Upper lobe of right lung (tissue), 1 donor: ENCODE results near the gene DZIP1. TPM values are rescaled to one million over a fixed set of nuclear protein-coding genes. Genes with fewer than 3 reads are reported as not detected.

Source experiments
- ATAC-seq: fragments of 200-7000 bp; cut with Tn5 transposase; one replicate; pipeline ENCODE4 v1.9.1; 2020; ENCODE audit warnings: mild to moderate bottlenecking, moderate library complexity
- DNase-seq: peaks from one replicate; pipeline ENCODE4 v3.0.0-alpha.2; 2020
- H3K27ac ChIP-seq: fragments of 200-600 bp; one replicate; pipeline ENCODE4 v1.8.0; 2022
- H3K27me3 ChIP-seq: fragments of 200-600 bp; one replicate; pipeline ENCODE4 v1.8.0; 2022; ENCODE audit warnings: mild to moderate bottlenecking
- H3K36me3 ChIP-seq: fragments of 200-600 bp; one replicate; pipeline ENCODE4 v1.8.0; 2022
- H3K4me1 ChIP-seq: fragments of 200-600 bp; one replicate; pipeline ENCODE4 v1.8.0; 2022
- H3K4me3 ChIP-seq: fragments of 200-600 bp; one replicate; pipeline ENCODE4 v1.8.0; 2022; ENCODE audit warnings: mild to moderate bottlenecking
- H3K9me3 ChIP-seq: fragments of 200-600 bp; one replicate; pipeline ENCODE4 v1.8.0; 2022
- CTCF ChIP-seq: fragments of 200-600 bp; IDR thresholded peaks from one replicate; pipeline ENCODE4 v1.8.0; 2022; ENCODE audit warnings: antibody characterized with exemption
- intact Hi-C: fragments of 100-400 bp; cut with DNase I; formaldehyde crosslinking; loops from one replicate; pipeline ENCODE4 v1.11.0; 2022
- total RNA-seq: library from RNA; stranded (reverse); fragmentation: NEBNext Ultra II Directional; extraction: Animal tissue kit (Norgen Biotek cat#: 25700); gene quantifications from one replicate; pipeline ENCODE4 v1.2.1, GENCODE V29; 2021
- donor health status: DM: no; HTN: yes; CAD: no; lungs with severe emphysema.

Gene DZIP1
- total RNA-seq, 1 donor from 2014 or later = 7.1 TPM

GRCh38 chr13:95620030-95620824 lies 24.3 kb downstream of the DZIP1 start:
- Histone ChIP-seq H3K27me3 (no peaks in the 10 kb centered on the region), H3K9me3 (no peaks in the 10 kb centered on the region), H3K36me3 (peaks cover 7% of the 10 kb centered on the region), H3K4me3 (no peak overlapping the region), H3K4me1 (no peaks in the 10 kb centered on the region), H3K27ac (no peak overlapping the region)
- intact Hi-C loops = no loop called here
- TF ChIP-seq CTCF = no peak
- no peak for ATAC-seq
- DNase-seq = no peak

GRCh38 chr13:95615539-95615938 lies 29.0 kb downstream of the DZIP1 start:
- Histone ChIP-seq H3K9me3 (no peaks in the 10 kb centered on the region), H3K36me3 (no peaks in the 10 kb centered on the region), H3K27me3 (no peaks in the 10 kb centered on the region), H3K4me3 (no peak overlapping the region), H3K27ac (no peak overlapping the region), H3K4me1 (no peaks in the 10 kb centered on the region)
- intact Hi-C loops = no loop called here
- no peak for TF ChIP-seq CTCF
- DNase-seq (no peak), ATAC-seq (no peak)

DNA sequence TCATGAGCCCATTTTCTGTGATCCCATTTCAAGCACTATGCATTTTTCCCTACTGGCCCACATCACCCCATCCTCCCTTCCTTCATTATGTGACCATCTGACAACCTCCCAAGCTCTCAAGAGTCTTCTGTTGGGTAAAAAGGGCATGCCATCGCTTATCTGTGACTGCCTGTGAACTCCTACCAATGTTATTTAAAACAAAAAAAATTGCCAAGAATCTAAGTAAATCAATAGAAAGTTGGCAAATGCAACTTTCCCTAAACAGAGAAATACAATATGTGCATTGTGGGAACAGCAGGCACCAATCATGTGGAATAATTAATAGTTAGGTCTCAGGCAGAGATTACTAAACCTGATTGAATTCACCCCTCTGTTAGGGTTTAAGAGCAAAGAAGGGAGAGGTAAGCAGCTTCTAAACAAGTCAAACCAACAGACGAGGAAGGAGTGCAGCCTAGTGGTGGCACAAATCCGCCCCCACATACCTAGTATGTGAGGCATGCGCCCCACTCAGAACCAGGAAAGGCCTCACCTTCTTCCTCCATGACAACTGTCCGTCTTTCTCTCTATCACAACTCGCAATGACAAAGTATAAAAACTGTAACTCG lies 29.8 kb downstream of the DZIP1 start:
- H3K4me3 ChIP-seq = no peak overlapping the region
- H3K27me3 ChIP-seq = no peaks in the 10 kb centered on the region
- intact Hi-C loops = no loop called here
- no peaks in the 10 kb centered on the region for H3K36me3 ChIP-seq
- no peaks in the 10 kb centered on the region for H3K9me3 ChIP-seq
- no peaks in the 10 kb centered on the region for H3K4me1 ChIP-seq
- TF ChIP-seq CTCF = no peak
- DNase-seq (no peak), ATAC-seq (no peak)
- H3K27ac ChIP-seq = no peak overlapping the region

DNA sequence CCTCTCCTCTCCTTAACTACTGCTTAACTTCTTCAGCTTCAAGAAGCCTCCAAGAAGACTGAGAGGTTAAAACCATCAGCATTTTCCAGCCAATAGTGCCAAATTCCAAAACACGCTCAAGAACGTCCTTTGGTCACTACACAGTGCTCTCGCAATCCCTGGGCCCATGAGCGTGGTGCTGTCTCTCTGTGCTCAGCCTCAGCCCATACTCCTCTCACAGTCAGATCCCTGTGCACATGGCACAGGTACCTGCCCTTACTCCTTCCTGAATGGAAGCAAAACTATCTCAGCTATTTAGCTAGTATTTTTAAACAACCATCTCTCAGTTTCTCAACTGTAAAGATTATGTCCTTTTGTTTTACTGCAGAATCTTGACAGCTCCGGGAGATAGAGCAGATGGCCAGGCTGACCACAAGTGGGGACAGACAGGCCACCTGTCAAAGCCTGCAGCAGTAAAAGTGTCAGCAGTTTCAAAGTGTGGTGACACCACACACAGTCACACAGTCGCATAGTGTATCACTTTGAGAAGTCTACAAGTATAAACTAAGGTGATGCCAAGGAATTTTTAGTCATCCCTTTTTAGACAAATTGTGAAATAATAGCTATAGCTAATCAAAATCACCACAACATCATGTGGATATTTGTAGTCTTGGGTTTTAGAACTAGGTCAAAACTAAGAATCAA lies 35.7 kb downstream of the DZIP1 start:
- Histone ChIP-seq H3K4me3 (no peak overlapping the region), H3K9me3 (no peaks in the 10 kb centered on the region), H3K27ac (no peak overlapping the region), H3K36me3 (no peaks in the 10 kb centered on the region), H3K4me1 (peaks cover 7% of the 10 kb centered on the region), H3K27me3 (no peaks in the 10 kb centered on the region)
- DNase-seq (no peak), ATAC-seq (no peak)
- TF ChIP-seq CTCF = no peak
- intact Hi-C loops = no loop called here

GRCh38 chr13:95607366-95607765 lies 37.1 kb downstream of the DZIP1 start:
- Histone ChIP-seq H3K36me3 (no peaks in the 10 kb centered on the region), H3K9me3 (no peaks in the 10 kb centered on the region), H3K27ac (no peak overlapping the region), H3K4me3 (no peak overlapping the region), H3K4me1 (peaks cover 7% of the 10 kb centered on the region), H3K27me3 (no peaks in the 10 kb centered on the region)
- intact Hi-C loops = no loop called here
- no peak for DNase-seq
- TF ChIP-seq CTCF = no peak
- ATAC-seq = no peak
